HepG2 (cell line): ENCODE data around the gene HSDL2. TPM values are rescaled to one million over a fixed set of nuclear protein-coding genes. Genes with fewer than 3 reads are reported as not detected.

ENCODE experiments used
- ARID4A ChIP-seq: sonication (generic); formaldehyde crosslinking; IDR thresholded peaks from 2 replicates; pipeline ENCODE4 v1.5.0; 2020; ENCODE audit warnings: mild to moderate bottlenecking, missing genetic modification reagents, borderline replicate concordance
- CBFB ChIP-seq: sonication (generic); formaldehyde crosslinking; IDR thresholded peaks from 2 replicates; pipeline ENCODE4 v1.4.0; 2020; ENCODE audit warnings: missing genetic modification reagents
- CC2D1A ChIP-seq: sonication (generic); formaldehyde crosslinking; IDR thresholded peaks from 2 replicates; pipeline ENCODE4 v1.8.1; 2023; ENCODE audit warnings: mild to moderate bottlenecking, missing genetic modification reagents
- CREBL2 ChIP-seq: sonication (generic); formaldehyde crosslinking; IDR thresholded peaks from 2 replicates; pipeline ENCODE4 v1.8.1; 2023; ENCODE audit warnings: missing genetic modification reagents, mild to moderate bottlenecking, borderline replicate concordance
- EZH2 ChIP-seq: conservative IDR thresholded peaks from 2 replicates; pipeline ENCODE4 v1.6.1; 2012; ENCODE audit warnings: mild to moderate bottlenecking, low read depth, low read length, moderate library complexity
- KMT2B ChIP-seq: IDR thresholded peaks from 2 replicates; pipeline ENCODE4 v1.6.1; 2016; ENCODE audit warnings: missing genetic modification reagents, missing compliant biosample characterization
- SMAD3 ChIP-seq: sonication (generic); formaldehyde crosslinking; IDR thresholded peaks from 2 replicates; pipeline ENCODE4 v1.4.0; 2020; ENCODE audit warnings: missing genetic modification reagents
- ZBTB38 ChIP-seq: sonication (generic); formaldehyde crosslinking; IDR thresholded peaks from 2 replicates; pipeline ENCODE4 v1.5.1; 2020; ENCODE audit warnings: mild to moderate bottlenecking, missing genetic modification reagents
- ZBTB7B ChIP-seq: sonication (generic); formaldehyde crosslinking; IDR thresholded peaks from 2 replicates; pipeline ENCODE4 v1.4.0; 2020; ENCODE audit warnings: missing genetic modification reagents
- ZNF383 ChIP-seq: sonication (generic); formaldehyde crosslinking; IDR thresholded peaks from 2 replicates; pipeline ENCODE4 v1.4.0; 2020; ENCODE audit warnings: missing genetic modification reagents, mild to moderate bottlenecking, borderline replicate concordance
- ZNF660 ChIP-seq: sonication (generic); formaldehyde crosslinking; IDR thresholded peaks from 2 replicates; pipeline ENCODE4 v1.5.1; 2020; ENCODE audit warnings: mild to moderate bottlenecking, low read depth, missing genetic modification reagents, borderline replicate concordance
- polyA plus RNA-seq, 8 experiments: library from polyadenylated mRNA; depleted of rRNA in 3 of 8; stranded (reverse) in 7 of 8; unstranded in 1 of 8; fragments of >200 nt; fragmentation: Illumina TruSeq in 4 of 8; extraction: Trizol in 4 of 8; gene quantifications; 2 replicates each; pipeline versions ENCODE4 v1.2.1 to v1.2.3, GENCODE V29; 2011 to 2016; ENCODE audit warnings: low read depth in 4 of 8, missing spikeins in 1 of 8, mixed read lengths in 1 of 8; ENCODE audit not compliant: insufficient read depth in 1 of 8
- total RNA-seq, 5 experiments: library from RNA; depleted of rRNA; stranded (reverse); fragments of >200 nt; fragmentation: Illumina TruSeq; extraction: Trizol; gene quantifications; 2 replicates each; pipeline ENCODE4 v1.2.3, GENCODE V29; 2016; ENCODE audit warnings: low read depth in 1 of 5
- TF ChIP-seq, protein P1 (sequence below): sonication (generic); formaldehyde crosslinking; IDR thresholded peaks from 2 replicates; pipeline ENCODE4 v1.4.0; 2020; ENCODE audit warnings: mild to moderate bottlenecking, missing genetic modification reagents, borderline replicate concordance
- TF ChIP-seq, protein P2 (sequence below): sonication (generic); formaldehyde crosslinking; IDR thresholded peaks from 2 replicates; pipeline ENCODE4 v1.5.0; 2020; ENCODE audit warnings: missing genetic modification reagents
- TF ChIP-seq, protein P3 (sequence below): sonication (generic); formaldehyde crosslinking; conservative IDR thresholded peaks from 2 replicates; pipeline ENCODE4 v1.4.0; 2020; ENCODE audit warnings: missing genetic modification reagents
- TF ChIP-seq, protein P4 (sequence below): sonication (generic); formaldehyde crosslinking; conservative IDR thresholded peaks from 2 replicates; pipeline ENCODE4 v1.5.0; 2020; ENCODE audit warnings: missing genetic modification reagents

HSDL2 gene
- total and polyA plus RNA-seq, 2 of the 13 experiments (the other 11 are each of a cell fraction or from before 2014, with no cell fraction given), result 55.3 to 80.2 TPM

DNA sequence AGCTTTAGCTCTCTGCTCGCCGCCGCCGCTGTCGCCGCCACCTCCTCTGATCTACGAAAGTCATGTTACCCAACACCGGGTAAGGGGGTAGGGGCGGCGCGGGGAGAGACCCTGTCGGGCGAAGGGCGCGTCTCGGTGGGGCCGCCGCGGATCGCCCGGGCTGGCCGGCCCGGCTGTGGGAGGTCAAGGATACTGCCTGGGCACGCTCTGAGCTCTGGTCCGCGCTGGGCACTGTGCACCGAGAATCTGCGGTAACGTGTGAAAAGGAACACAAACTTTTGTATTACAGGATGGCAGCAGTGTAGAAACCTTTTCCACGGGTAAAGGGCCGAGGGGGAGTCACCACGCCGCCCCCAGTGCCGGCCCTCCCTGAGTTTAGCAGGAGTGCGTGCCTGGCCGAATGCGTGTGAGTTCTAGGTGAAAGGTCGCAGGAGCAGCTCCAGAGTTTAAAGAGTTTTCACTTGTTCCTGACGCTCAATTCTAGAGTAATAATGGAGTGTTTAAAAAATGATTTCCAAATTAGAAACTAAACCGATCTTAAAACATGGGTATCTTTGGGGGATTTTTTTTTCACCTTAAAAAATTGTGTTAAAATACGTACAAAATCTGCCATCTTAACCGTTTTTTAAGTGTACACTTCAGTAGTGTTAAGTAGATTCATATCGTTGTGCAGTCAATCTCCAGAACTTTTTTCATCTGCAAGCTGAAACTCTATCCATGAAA lies at the start of gene HSDL2 (continued):
- TF ChIP-seq, protein P1, sequence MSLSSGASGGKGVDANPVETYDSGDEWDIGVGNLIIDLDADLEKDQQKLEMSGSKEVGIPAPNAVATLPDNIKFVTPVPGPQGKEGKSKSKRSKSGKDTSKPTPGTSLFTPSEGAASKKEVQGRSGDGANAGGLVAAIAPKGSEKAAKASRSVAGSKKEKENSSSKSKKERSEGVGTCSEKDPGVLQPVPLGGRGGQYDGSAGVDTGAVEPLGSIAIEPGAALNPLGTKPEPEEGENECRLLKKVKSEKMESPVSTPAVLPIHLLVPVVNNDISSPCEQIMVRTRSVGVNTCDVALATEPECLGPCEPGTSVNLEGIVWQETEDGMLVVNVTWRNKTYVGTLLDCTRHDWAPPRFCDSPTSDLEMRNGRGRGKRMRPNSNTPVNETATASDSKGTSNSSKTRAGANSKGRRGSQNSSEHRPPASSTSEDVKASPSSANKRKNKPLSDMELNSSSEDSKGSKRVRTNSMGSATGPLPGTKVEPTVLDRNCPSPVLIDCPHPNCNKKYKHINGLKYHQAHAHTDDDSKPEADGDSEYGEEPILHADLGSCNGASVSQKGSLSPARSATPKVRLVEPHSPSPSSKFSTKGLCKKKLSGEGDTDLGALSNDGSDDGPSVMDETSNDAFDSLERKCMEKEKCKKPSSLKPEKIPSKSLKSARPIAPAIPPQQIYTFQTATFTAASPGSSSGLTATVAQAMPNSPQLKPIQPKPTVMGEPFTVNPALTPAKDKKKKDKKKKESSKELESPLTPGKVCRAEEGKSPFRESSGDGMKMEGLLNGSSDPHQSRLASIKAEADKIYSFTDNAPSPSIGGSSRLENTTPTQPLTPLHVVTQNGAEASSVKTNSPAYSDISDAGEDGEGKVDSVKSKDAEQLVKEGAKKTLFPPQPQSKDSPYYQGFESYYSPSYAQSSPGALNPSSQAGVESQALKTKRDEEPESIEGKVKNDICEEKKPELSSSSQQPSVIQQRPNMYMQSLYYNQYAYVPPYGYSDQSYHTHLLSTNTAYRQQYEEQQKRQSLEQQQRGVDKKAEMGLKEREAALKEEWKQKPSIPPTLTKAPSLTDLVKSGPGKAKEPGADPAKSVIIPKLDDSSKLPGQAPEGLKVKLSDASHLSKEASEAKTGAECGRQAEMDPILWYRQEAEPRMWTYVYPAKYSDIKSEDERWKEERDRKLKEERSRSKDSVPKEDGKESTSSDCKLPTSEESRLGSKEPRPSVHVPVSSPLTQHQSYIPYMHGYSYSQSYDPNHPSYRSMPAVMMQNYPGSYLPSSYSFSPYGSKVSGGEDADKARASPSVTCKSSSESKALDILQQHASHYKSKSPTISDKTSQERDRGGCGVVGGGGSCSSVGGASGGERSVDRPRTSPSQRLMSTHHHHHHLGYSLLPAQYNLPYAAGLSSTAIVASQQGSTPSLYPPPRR (CRISPR knock-in tag), result no peak
- 0 out of 2 replicates have a peak, but pooled peaks have one; percentile 64 for TF ChIP-seq CREBL2
- no peak for TF ChIP-seq CBFB (CRISPR knock-in tag)
- TF ChIP-seq CC2D1A (CRISPR knock-in tag), result no peak
- TF ChIP-seq SMAD3, result no peak
- no peak for TF ChIP-seq EZH2
- TF ChIP-seq, protein P2, sequence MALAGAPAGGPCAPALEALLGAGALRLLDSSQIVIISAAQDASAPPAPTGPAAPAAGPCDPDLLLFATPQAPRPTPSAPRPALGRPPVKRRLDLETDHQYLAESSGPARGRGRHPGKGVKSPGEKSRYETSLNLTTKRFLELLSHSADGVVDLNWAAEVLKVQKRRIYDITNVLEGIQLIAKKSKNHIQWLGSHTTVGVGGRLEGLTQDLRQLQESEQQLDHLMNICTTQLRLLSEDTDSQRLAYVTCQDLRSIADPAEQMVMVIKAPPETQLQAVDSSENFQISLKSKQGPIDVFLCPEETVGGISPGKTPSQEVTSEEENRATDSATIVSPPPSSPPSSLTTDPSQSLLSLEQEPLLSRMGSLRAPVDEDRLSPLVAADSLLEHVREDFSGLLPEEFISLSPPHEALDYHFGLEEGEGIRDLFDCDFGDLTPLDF (CRISPR knock-in tag), result no peak; the same call in 1 of the 2 replicates
- TF ChIP-seq ZBTB38 (CRISPR knock-in tag), result peak; percentile 6; the same call in 1 of the 2 replicates
- no peak for TF ChIP-seq ARID4A (CRISPR knock-in tag)
- TF ChIP-seq ZBTB7B, result peak; percentile 40
- TF ChIP-seq KMT2B (CRISPR knock-in tag), result no peak
- no peak for TF ChIP-seq ZNF660 (CRISPR knock-in tag)
- TF ChIP-seq ZNF383 (CRISPR knock-in tag), result no peak
- TF ChIP-seq, protein P3, sequence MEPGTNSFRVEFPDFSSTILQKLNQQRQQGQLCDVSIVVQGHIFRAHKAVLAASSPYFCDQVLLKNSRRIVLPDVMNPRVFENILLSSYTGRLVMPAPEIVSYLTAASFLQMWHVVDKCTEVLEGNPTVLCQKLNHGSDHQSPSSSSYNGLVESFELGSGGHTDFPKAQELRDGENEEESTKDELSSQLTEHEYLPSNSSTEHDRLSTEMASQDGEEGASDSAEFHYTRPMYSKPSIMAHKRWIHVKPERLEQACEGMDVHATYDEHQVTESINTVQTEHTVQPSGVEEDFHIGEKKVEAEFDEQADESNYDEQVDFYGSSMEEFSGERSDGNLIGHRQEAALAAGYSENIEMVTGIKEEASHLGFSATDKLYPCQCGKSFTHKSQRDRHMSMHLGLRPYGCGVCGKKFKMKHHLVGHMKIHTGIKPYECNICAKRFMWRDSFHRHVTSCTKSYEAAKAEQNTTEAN (CRISPR knock-in tag), result no peak
- TF ChIP-seq, protein P4, sequence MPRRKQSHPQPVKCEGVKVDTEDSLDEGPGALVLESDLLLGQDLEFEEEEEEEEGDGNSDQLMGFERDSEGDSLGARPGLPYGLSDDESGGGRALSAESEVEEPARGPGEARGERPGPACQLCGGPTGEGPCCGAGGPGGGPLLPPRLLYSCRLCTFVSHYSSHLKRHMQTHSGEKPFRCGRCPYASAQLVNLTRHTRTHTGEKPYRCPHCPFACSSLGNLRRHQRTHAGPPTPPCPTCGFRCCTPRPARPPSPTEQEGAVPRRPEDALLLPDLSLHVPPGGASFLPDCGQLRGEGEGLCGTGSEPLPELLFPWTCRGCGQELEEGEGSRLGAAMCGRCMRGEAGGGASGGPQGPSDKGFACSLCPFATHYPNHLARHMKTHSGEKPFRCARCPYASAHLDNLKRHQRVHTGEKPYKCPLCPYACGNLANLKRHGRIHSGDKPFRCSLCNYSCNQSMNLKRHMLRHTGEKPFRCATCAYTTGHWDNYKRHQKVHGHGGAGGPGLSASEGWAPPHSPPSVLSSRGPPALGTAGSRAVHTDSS (CRISPR knock-in tag), result no peak
